K562 (cell line): ENCODE results near the gene OR6Y1. TPM values are rescaled to one million over a fixed set of nuclear protein-coding genes. Genes with fewer than 3 reads are reported as not detected.

Source experiments
- ATAC-seq: fragments of 200-7000 bp; cut with Tn5 transposase; 3 replicates; pipeline ENCODE4 v1.9.1; 2020; ENCODE audit warnings: moderate library complexity
- BruUV-seq: library from RNA; stranded (reverse); fragments of 400-500 nt; replicated peaks from 2 replicates; lab custom pipeline; 2021; lab: Mats Ljungman, UMichigan
- CTCF ChIA-PET: fragments of 300-600 bp; formaldehyde crosslinking; extraction: SDS; loops from one replicate; lab custom pipeline; 2021; ENCODE audit warnings: low intra/inter-chr PET ratio; lab: Yijun Ruan, JAX
- POLR2A ChIA-PET: fragments of 300-600, 350-650 bp; sonication (Branson Sonifier 250); formaldehyde crosslinking; extraction: SDS; loops from one replicate; lab custom pipeline; 2021; ENCODE audit warnings: antibody characterized with exemption, inconsistent platforms; lab: Yijun Ruan, JAX
- DNase-seq, 4 experiments: peaks; one replicate each; pipeline versions ENCODE4 v3.0.0 to v3.0.0-alpha.2; 2011 to 2018; ENCODE audit warnings: low spot score in 3 of 4, mixed read lengths in 3 of 4; ENCODE audit errors: extremely low read depth in 1 of 4
- FAIRE-seq: peaks from 2 replicates; lab custom pipeline; 2011; peaks lifted over from hg19 to GRCh38; lab: Jason Lieb, UNC
- H2AFZ ChIP-seq: 2 replicates; pipeline ENCODE4 v1.6.0; 2011; ENCODE audit warnings: low read depth, low read length, control low read depth, inconsistent platforms
- H3K27ac ChIP-seq: fragments of 200-600 bp; 3 replicates; pipeline ENCODE4 v1.8.0; 2011; ENCODE audit warnings: low read depth, mild to moderate bottlenecking, control low read depth, inconsistent platforms, low read length, moderate library complexity, mixed read lengths; ENCODE audit errors: extremely low read depth
- H3K27me3 ChIP-seq, 2 experiments: fragments of 300-600 bp in 1 of 2; 2 replicates in 1 of 2; 3 replicates in 1 of 2; pipeline versions ENCODE4 v1.6.0 to v1.8.0; 2011; ENCODE audit warnings: inconsistent platforms in 2 of 2, low read length in 2 of 2, mild to moderate bottlenecking in 1 of 2, mixed read lengths in 1 of 2, moderate library complexity in 1 of 2; ENCODE audit not compliant: control insufficient read depth in 2 of 2, insufficient read depth in 2 of 2
- H3K36me3 ChIP-seq: fragments of 300-600 bp; 3 replicates; pipeline ENCODE4 v1.8.0; 2011; ENCODE audit warnings: mild to moderate bottlenecking, low read length, inconsistent platforms; ENCODE audit not compliant: control insufficient read depth, insufficient read depth
- H3K4me1 ChIP-seq, 2 experiments: fragments of 200-600 bp in 1 of 2; replicated peaks in 1 of 2; 2 replicates in 1 of 2; 3 replicates in 1 of 2; pipeline versions ENCODE4 v1.5.1 to v1.8.0; 2011; ENCODE audit warnings: inconsistent platforms in 2 of 2, low read length in 2 of 2, mild to moderate bottlenecking in 1 of 2, mixed read lengths in 1 of 2, moderate library complexity in 1 of 2; ENCODE audit not compliant: control insufficient read depth in 2 of 2, insufficient read depth in 2 of 2
- H3K4me2 ChIP-seq: 2 replicates; pipeline ENCODE4 v1.6.1; 2011; ENCODE audit warnings: low read length, control low read depth, inconsistent platforms, mixed read lengths; ENCODE audit not compliant: insufficient read depth
- H3K4me3 ChIP-seq: fragments of 200-600 bp; sonication (generic), shearing (Covaris generic); 2 replicates; pipeline ENCODE4 v1.5.1; 2016; ENCODE audit warnings: control low read depth, inconsistent platforms
- H3K79me2 ChIP-seq: fragments of 200-600 bp; 3 replicates; pipeline ENCODE4 v1.8.0; 2011; ENCODE audit warnings: low read length, inconsistent platforms; ENCODE audit not compliant: control insufficient read depth, insufficient read depth
- H3K9ac ChIP-seq, 2 experiments: 2 replicates each; pipeline versions ENCODE4 v1.6.0 to v1.6.1; 2011; ENCODE audit warnings: low read depth in 2 of 2, low read length in 2 of 2, control low read depth in 1 of 2, inconsistent platforms in 1 of 2, mild to moderate bottlenecking in 1 of 2, mixed read lengths in 1 of 2; ENCODE audit not compliant: insufficient read depth in 1 of 2
- H3K9me1 ChIP-seq: one replicate; pipeline ENCODE4 v1.6.0; 2011; ENCODE audit warnings: inconsistent platforms, mild to moderate bottlenecking, low read length, moderate library complexity; ENCODE audit not compliant: control insufficient read depth, insufficient read depth
- H3K9me3 ChIP-seq: replicated peaks from 2 replicates; pipeline ENCODE4 v1.5.1; 2011; ENCODE audit warnings: low read depth, low read length, inconsistent platforms; ENCODE audit not compliant: control insufficient read depth, insufficient read depth
- H4K20me1 ChIP-seq: replicated peaks from 2 replicates; pipeline ENCODE4 v1.6.1; 2011; ENCODE audit warnings: low read length, inconsistent platforms, mixed read lengths; ENCODE audit not compliant: control insufficient read depth, insufficient read depth
- DNMT1 ChIP-seq: fragments of 450-650 bp; IDR thresholded peaks from 2 replicates; pipeline ENCODE4 v1.6.1; 2016; ENCODE audit warnings: antibody characterized with exemption, mild to moderate bottlenecking
- ELF4 ChIP-seq: fragments of 450-650 bp; formaldehyde crosslinking; IDR thresholded peaks from 2 replicates; pipeline ENCODE4 v1.4.0; 2022; ENCODE audit warnings: missing genetic modification characterization
- WGBS: fragments of 100-300 bp; shearing (Covaris generic); methylation state at CpG from one replicate; pipeline ENCODE4 v1.1.6; 2016; ENCODE audit warnings: low coverage, mixed read lengths; ENCODE audit not compliant: insufficient coverage; ENCODE audit errors: missing lambda C conversion rate; 5-methylcytosine and 5-hydroxymethylcytosine counted together
- in situ Hi-C: fragments of 300-500 bp; cut with MboI; formaldehyde crosslinking; loops from 4 replicates; pipeline ENCODE4 v1.15.0; 2018; ENCODE audit warnings: inconsistent platforms, mixed read lengths
- intact Hi-C: fragments of 100-400 bp; cut with micrococcal nuclease; formaldehyde crosslinking; loops from 2 replicates; pipeline ENCODE4 v1.14.2; 2022
- polyA plus RNA-seq, 8 experiments: library from polyadenylated mRNA; depleted of rRNA in 4 of 8; stranded (reverse) in 5 of 8; unstranded in 3 of 8; fragments of >200 nt; fragmentation: Nextera tagmentation in 2 of 8; fragmentation: Illumina TruSeq in 1 of 8; extraction: Ambion mirVana in 2 of 8; extraction: Trizol in 1 of 8; gene quantifications; 2 replicates each; pipeline versions ENCODE4 v1.2.1 to v1.2.3, GENCODE V29; 2011 to 2014; ENCODE audit warnings: inconsistent platforms in 1 of 8, missing spikeins in 1 of 8
- total RNA-seq, 7 experiments: library from RNA; depleted of rRNA in 6 of 7; stranded (reverse); fragments of >200 nt in 6 of 7; fragmentation: Illumina TruSeq in 2 of 7; extraction: Trizol in 2 of 7; gene quantifications; 2 replicates each; pipeline versions ENCODE4 v1.2.1 to v1.2.3, GENCODE V29; 2011 to 2021; ENCODE audit warnings: low replicate concordance in 1 of 7
- TF ChIP-seq, protein P1 (sequence below): sonication (generic); formaldehyde crosslinking; IDR thresholded peaks from 2 replicates; pipeline ENCODE4 v1.8.0; 2023; ENCODE audit warnings: missing genetic modification reagents, mild to moderate bottlenecking, borderline replicate concordance
- TF ChIP-seq, protein P2 (sequence below): fragments of 450-650 bp; formaldehyde crosslinking; conservative IDR thresholded peaks from 2 replicates; pipeline ENCODE4 v1.4.0; 2022; ENCODE audit warnings: mild to moderate bottlenecking, missing genetic modification characterization

OR6Y1 gene
- total and polyA plus RNA-seq, 9 of the 15 experiments (the other 6 are each of a cell fraction or from before 2014, with no cell fraction given) = not detected

DNA sequence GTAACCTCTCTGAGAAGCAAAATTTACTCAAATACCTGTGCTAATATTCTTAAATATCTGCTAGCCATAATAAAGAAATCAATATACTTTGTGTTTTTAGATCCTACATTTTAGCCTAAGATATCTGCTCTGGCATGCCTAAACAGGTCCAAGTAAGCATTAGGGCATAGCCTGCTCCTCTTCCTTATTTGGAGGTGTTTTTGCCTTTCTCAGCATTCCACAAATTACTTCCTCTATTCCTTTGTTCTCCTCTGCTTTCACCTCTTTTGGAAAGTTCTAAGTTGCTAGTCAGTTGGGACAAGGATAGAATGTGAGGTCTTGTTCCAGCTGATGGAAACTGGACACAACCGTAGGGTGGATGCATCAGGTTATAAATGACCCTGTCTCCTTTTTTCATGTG, 32.7 kb upstream of the OR6Y1 start (continued):
- TF ChIP-seq, protein P1, sequence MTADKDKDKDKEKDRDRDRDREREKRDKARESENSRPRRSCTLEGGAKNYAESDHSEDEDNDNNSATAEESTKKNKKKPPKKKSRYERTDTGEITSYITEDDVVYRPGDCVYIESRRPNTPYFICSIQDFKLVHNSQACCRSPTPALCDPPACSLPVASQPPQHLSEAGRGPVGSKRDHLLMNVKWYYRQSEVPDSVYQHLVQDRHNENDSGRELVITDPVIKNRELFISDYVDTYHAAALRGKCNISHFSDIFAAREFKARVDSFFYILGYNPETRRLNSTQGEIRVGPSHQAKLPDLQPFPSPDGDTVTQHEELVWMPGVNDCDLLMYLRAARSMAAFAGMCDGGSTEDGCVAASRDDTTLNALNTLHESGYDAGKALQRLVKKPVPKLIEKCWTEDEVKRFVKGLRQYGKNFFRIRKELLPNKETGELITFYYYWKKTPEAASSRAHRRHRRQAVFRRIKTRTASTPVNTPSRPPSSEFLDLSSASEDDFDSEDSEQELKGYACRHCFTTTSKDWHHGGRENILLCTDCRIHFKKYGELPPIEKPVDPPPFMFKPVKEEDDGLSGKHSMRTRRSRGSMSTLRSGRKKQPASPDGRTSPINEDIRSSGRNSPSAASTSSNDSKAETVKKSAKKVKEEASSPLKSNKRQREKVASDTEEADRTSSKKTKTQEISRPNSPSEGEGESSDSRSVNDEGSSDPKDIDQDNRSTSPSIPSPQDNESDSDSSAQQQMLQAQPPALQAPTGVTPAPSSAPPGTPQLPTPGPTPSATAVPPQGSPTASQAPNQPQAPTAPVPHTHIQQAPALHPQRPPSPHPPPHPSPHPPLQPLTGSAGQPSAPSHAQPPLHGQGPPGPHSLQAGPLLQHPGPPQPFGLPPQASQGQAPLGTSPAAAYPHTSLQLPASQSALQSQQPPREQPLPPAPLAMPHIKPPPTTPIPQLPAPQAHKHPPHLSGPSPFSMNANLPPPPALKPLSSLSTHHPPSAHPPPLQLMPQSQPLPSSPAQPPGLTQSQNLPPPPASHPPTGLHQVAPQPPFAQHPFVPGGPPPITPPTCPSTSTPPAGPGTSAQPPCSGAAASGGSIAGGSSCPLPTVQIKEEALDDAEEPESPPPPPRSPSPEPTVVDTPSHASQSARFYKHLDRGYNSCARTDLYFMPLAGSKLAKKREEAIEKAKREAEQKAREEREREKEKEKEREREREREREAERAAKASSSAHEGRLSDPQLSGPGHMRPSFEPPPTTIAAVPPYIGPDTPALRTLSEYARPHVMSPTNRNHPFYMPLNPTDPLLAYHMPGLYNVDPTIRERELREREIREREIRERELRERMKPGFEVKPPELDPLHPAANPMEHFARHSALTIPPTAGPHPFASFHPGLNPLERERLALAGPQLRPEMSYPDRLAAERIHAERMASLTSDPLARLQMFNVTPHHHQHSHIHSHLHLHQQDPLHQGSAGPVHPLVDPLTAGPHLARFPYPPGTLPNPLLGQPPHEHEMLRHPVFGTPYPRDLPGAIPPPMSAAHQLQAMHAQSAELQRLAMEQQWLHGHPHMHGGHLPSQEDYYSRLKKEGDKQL (CRISPR knock-in tag) = no peak
- no peak for TF ChIP-seq DNMT1

DNA sequence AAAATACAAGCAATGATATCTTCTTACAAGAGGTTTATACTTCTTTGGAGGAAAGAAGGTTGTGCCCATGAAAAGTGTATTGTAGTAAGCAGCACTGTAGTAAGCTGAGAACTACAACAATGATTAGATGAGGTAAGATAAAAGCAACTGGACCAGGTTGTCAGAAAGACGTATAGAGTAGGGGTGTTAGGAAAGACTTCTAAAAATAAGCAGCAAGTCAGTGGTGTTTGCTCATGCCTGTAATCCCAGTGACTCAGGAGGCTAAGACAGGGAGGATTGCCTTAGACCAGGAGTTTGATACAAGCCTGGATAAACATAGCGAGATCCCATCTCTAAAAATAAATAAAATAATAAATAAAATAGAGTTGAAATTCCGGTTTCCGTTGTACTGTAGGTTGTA, 29.8 kb upstream of the OR6Y1 start:
- WGBS = 0% methylated on average over 4 of the region's 4 CpGs
- no peaks in the 10 kb centered on the region for H4K20me1 ChIP-seq
- H3K79me2 ChIP-seq = no peaks in the 10 kb centered on the region
- no peaks in the 10 kb centered on the region for H3K36me3 ChIP-seq
- no peaks in the 10 kb centered on the region for H3K4me1 ChIP-seq
- no peak overlapping the region for H3K4me2 ChIP-seq
- in situ Hi-C loops (no loop called here), intact Hi-C loops (no loop called here)
- POLR2A ChIA-PET = interaction anchor here (1.1 kb wide), 1 partner anchor 10 kb away, joined by 3 read pairs; no protein-coding TSS in a partner anchor
- no peaks in the 10 kb centered on the region for H3K27me3 ChIP-seq
- no peak overlapping the region for H2AFZ ChIP-seq
- no peaks in the 10 kb centered on the region for H3K9me1 ChIP-seq
- no peak overlapping the region for H3K27ac ChIP-seq
- DNase-seq (no peak), FAIRE-seq (no peak), ATAC-seq (no peak)
- H3K9me3 ChIP-seq = no peaks in the 10 kb centered on the region
- BruUV-seq = no TSS peak
- no peak overlapping the region for H3K4me3 ChIP-seq
- no peak overlapping the region for H3K9ac ChIP-seq
- no peak for TF ChIP-seq ELF4 (CRISPR knock-in tag)
- TF ChIP-seq, protein P2, sequence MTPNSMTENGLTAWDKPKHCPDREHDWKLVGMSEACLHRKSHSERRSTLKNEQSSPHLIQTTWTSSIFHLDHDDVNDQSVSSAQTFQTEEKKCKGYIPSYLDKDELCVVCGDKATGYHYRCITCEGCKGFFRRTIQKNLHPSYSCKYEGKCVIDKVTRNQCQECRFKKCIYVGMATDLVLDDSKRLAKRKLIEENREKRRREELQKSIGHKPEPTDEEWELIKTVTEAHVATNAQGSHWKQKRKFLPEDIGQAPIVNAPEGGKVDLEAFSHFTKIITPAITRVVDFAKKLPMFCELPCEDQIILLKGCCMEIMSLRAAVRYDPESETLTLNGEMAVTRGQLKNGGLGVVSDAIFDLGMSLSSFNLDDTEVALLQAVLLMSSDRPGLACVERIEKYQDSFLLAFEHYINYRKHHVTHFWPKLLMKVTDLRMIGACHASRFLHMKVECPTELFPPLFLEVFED (CRISPR knock-in tag) = no peak
- CTCF ChIA-PET = no interaction called here
